Left renal cortex interstitium (tissue), 4 donors: ENCODE measurements around the gene BRI3BP. TPM values are rescaled to one million over a fixed set of nuclear protein-coding genes. Genes with fewer than 3 reads are reported as not detected.
"Not testable (repeated sequence)": the region's sequence is repeated elsewhere in the genome, so short reads cannot be mapped to it uniquely, and the experiment has no call there.

Experiments used
- DNase-seq, 4 donors: peaks; one replicate each; pipeline ENCODE4 v3.0.0-alpha.2; 2013; ENCODE audit warnings: low read depth in 4 of 4, low spot score in 2 of 4, missing footprints in 1 of 4
- polyA plus RNA-seq, 4 donors: library from polyadenylated mRNA; unstranded; fragments of 120-200 nt; gene quantifications; one replicate each; pipeline ENCODE4 v1.2.1, GENCODE V29; 2013; ENCODE audit not compliant: insufficient read length in 4 of 4

Gene BRI3BP
- polyA plus RNA-seq, 4 donors: 9.5 to 10.5 (median 9.8) TPM

DNA sequence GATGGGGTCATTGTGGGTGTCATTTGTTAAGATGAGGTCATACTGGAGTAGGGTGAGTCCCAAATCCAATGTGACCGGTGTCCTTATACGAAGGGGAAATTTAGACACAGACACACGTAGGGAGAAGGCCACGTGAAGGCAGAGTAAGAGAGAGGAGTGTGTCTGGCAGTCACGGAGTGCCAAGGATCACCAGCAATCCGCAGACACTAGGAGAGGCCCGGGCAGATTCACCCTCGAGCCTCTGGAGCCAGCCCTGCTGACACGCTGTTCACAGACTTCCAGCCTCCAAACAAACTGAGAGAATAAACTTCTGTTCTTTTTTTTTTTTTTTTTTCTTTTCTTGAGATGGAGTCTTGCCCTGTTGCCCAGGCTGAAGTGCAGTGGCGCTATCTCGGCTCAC is 24.9 kb downstream of the BRI3BP start:
- no peak for DNase-seq

- no peak for DNase-seq
Measured at GRCh38 chr12:125021096-125021495, 27.7 kb downstream of the BRI3BP start.

DNA sequence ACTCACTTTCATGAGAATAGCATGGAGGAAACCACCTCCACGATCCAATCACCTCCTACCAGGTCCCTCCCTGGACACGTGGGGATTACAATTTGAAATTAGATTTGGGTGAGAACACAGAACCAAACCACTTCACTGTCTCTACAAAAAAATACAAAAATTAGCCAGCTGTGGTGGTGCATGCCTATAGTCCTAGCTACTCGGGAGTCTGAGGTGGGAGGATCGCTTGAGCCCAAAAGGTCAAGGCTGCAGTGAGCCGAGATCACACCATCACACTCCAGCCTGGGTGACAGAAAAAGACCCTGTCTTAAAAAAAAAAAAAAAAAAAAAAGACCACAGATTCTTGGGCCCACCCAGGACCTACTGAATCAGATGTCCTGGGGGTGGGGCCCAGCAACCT is 28.3 kb downstream of the BRI3BP start:
- no peak for DNase-seq

DNA sequence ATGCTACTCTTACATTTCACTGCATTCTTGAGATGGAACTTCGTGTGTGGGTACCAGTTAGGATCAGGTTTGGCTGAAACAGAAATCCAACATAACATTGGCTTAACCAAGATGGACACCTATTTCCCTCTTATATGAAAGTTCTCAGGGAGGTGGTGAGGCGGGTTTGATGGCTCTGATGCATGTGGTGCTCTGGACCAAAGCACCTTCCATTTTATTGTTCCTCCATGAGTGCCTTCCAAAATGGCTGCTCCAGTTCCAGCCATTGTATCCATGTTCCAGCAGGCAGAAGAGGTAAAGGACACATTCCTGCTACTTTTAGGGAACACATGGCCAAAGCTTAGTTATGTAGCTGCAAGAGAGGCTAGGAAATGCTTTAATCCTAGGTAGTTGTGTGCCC is 29.6 kb downstream of the BRI3BP start:
- no peak for DNase-seq

DNA sequence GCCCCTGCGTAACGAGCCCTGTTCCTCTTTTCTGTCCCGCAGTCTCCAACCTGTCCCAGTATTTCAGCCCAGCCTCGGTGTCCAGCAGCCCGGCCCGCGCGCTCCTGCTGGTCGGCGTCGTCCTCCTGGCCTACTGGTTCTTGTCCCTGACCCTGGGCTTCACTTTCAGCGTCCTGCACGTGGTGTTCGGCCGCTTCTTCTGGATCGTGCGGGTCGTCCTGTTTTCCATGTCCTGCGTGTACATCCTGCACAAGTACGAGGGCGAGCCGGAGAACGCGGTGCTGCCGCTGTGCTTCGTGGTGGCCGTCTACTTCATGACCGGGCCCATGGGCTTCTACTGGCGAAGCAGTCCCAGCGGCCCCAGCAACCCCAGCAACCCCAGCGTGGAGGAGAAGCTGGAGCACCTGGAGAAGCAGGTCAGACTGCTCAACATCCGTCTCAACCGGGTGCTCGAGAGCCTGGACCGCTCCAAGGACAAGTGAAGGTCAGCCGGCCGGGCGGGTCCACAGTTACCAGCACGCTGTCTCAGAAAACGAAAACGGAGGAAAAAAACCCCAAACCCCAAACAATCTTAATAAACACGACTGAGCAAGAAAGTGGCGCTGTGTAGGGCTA is 31.6 kb downstream of the BRI3BP start:
- DNase-seq: no peak

- DNase-seq: no peak
Measured at GRCh38 chr12:125025606-125026235, 32.3 kb downstream of the BRI3BP start.

- DNase-seq: no peak
Measured at GRCh38 chr12:125028106-125028505, 34.7 kb downstream of the BRI3BP start.

DNA sequence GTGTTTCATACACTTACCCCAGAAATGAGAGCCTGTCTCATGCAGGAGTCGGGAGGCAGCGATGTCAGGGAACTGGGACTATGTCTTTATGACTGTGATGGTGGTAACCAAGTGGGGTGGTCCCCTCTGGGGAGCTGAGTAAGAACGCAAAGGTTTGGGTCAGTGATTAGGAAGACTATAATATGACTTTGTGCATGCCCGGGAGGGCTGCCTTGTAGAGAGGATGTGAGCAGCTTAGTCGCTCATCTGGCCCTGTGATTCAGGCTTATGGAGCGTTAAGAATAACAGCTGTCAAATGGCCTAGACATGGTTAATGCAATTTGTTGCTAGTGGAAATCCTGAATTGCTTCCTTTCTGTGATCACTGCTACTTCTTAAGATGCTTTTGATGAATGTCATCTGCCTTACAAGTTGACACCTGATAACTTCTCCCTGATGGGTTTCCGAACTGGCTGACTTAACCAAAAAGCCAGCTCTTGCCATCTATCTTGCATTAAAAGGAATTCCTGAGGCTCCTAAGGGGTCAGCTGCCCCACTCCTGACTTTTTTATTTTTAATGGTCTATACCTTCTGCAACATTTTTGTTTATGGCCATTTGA is 36.4 kb downstream of the BRI3BP start:
- DNase-seq: no peak

DNA sequence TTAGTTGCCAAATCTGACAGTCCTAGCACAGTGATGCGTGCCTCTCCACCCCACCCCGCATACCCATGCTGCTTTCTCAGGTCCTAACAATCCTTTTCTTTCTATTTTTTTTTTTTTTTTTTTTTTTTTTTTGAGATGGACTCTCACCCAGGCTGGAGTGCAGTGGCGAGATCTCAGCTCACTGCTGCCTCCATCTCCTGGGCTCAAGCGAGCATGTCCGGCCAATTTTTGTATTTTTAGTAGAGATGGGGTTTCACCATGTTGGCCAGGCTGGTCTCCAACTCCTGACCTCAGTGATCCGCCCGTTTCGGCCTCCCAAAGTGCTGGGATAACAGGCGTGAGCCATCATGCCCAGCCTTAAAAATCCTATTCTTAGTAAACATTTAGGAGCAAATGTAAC is 38.0 kb downstream of the BRI3BP start:
- not testable (repeated sequence) for DNase-seq

DNA sequence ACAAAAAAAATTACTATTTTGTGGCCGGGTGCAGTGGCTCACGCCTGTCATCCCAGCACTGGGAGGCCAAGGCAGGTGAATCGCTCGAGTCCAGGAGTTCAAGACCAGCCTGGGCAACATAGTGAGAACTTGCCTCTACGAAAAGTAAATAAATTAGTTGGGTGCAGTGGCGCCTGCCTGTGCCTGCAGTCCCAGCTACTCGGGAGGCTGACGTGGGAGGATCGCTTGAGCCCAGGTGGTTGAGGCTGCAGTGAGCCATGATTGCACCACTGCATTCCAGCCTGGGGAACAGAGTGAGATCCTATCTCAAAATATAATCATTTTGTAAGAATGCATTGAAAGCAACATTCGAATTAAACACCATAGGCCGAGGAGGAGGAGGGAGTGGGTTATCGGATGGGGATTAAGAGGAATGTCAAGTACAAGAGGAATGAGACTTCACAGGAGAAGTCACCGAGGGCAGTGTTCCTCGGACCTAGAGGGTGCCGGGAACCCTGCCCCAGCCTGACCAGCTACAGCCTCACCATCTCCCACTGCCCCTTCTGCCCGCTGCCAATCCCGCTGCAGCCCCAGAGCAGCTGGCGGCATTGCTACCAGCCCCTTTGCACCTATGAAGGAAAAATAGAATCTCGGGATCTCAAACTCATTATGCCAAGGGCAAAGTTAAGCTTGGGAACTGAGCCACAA is 39.2 kb downstream of the BRI3BP start:
- no peak for DNase-seq

DNA sequence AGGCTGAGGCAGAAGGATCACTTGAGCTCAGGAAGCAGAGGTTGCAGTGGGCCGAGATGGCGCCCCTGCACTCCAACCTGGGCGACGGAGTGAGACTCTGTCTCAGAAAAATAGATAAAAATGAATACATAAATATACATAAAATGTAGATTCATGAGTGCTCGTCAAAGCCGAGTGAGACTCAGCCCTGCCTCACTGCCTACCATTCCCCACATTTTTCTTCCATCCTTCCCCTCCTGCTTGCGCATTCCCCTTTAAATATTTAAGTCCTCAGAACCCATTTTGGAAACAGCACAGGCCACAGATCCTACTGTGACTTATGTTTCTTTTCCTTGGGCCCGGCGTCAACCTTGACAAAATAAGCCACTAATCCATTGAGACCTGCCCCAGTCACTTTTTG is 39.8 kb downstream of the BRI3BP start:
- no peak for DNase-seq

DNA sequence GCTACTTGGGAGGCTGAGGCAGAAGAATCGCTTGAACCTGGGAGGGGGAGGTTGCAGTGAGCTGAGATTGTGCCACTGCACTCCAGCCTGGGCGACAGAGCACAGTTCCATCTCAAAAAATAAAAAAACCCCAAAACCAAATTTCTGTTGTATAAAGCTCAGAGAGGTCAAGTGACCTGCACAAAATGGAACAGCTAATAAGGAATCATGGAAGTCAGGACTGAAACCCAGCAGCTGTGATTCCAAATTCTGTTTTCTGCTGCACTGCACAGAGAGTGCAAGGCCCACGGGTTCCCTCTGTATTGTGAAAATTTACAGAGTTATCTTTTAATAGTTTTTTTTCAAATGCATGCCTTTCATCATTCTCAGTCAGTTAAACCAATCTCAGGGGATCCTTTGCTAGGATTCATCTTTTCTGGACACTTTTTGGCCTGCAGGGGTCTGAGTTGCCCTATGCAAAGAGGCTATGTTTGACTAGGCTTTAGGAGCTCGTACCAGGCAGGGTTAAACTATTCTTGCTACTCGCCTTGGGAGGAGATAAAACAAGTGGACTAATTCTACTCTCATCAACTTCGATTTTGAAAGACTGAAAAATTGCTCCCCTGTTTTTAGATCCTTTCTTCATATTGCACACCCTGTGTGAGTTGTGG is 45.7 kb downstream of the BRI3BP start:
- no peak for DNase-seq

DNA sequence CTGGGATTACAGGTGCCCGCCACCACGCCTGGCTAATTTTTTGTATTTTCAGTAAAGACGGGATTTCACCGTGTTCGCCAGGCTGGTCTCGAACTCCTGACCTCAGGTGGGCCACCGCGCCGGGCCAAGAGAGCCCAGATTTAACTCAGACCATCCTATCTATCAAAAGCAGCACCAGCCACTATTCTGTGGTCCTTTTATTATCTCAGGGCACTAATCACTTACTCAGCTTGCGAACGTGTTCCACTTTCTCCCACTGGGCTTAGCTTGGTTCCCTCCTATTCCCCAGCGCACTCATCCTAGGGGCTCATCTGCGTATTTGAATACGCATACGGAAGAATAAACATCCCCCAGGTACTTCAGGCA is 55.6 kb downstream of the BRI3BP start:
- DNase-seq: no peak

GRCh38 chr12:125050446-125050845 is 57.0 kb downstream of the BRI3BP start:
- no peak for DNase-seq

GRCh38 chr12:125050868-125051267 is 57.4 kb downstream of the BRI3BP start:
- no peak for DNase-seq

DNA sequence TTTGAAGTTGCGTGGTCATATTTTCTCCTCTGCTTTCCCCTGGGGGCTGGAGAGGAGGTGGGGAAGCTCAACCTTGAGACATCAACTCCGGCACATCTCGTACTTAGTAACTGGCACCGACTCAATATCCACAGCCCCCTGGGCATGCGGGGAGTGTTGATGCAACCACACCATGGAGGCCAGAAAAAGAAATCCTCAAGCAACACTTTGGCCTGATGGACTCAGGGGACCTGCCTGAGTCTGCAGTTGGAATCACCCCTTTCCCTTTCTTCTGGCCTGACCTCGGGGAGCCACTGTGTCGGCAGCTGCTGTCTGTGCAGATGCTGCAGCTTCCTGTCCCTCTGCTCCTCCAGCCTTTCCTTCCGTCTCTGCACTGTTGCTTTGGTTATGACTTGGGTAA is 60.4 kb downstream of the BRI3BP start:
- no peak for DNase-seq

GRCh38 chr12:125055591-125055990 is 62.1 kb downstream of the BRI3BP start:
- DNase-seq: no peak

DNA sequence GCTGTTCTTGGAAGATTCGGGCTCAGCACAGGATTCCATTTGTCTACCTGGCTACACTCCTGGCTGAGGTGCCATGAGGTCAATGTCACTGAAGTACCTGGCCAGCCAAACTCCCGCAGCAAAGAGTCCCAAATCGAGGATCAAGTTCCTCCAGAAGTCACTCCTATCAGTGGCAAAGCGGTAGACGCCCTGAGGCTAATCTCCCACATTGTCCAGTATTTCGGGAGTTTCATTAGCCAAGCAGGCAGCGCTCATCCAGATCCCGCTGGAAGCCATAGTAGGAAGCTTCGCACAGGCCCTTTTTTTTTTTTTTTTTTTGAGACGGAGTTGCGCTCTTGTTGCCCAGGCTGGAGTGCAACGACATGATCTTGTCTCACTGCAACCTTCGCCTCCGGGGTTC is 62.9 kb downstream of the BRI3BP start:
- no peak for DNase-seq

DNA sequence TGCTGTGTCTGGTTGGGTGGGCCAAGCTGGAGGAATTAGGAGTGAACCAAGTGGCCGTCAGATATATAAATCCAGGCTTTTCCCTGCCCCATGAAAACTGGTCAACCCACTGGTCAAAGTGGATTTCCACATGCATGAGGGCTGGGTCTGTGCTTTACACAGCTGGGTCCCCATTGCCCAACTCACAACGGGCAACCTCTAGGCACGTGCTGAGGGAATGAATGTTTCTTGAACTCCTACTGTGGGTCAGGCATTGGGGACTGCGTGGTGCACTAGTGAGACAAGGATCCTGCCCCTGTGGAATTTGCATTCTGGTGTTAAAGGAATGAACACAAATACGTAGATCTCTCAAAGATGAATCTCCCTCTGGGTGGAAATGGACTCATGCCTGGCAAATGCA is 64.3 kb downstream of the BRI3BP start:
- no peak for DNase-seq

GRCh38 chr12:125061229-125061628 is 67.8 kb downstream of the BRI3BP start:
- no peak for DNase-seq

DNA sequence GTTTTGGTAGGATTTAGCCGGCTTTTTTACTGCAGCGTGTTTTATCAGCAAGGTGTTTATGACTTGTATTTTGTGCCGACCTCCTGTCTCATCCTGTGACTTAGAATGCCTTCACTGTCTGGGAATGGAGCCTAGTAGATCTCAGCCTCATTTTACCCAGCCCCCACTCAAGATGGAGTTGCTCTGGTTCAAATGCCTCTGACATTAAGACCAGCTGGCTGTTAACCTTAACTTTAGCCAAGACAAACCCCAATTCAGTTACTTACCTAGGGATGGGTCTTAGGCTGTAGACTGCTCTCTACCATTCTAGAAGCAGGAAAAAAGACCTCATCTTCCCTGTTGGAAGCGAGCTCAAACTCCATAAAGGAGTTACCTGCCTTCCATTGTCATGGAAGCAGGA is 70.1 kb downstream of the BRI3BP start:
- not testable (repeated sequence) for DNase-seq
